HCT116 (cell line): ENCODE measurements around the gene MRTFB.

Source experiments
- CEBPB ChIP-seq: IDR thresholded peaks from 2 replicates; pipeline ENCODE4 v1.6.1; 2012; ENCODE audit warnings: low read depth
- CTCF ChIP-seq, 3 experiments: fragments of 200-600 bp in 1 of 3; sonication (generic) in 1 of 3; IDR thresholded peaks in 2 of 3; conservative IDR thresholded peaks in 1 of 3; 2 replicates each; pipeline ENCODE4 v1.5.1; 2012 to 2017; ENCODE audit warnings: low read depth in 2 of 3, low read length in 2 of 3, antibody characterized with exemption in 1 of 3, borderline replicate concordance in 1 of 3, control low read depth in 1 of 3, mild to moderate bottlenecking in 1 of 3, mixed read lengths in 1 of 3, mixed run types in 1 of 3, moderate library complexity in 1 of 3; ENCODE audit not compliant: insufficient read depth in 1 of 3
- EGR1 ChIP-seq: IDR thresholded peaks from 2 replicates; pipeline ENCODE4 v1.6.1; 2012; ENCODE audit warnings: low read depth
- EZH2 ChIP-seq: fragments of 200-600 bp; sonication (generic); IDR thresholded peaks from 2 replicates; pipeline ENCODE4 v1.6.1; 2017; ENCODE audit warnings: antibody characterized with exemption, mixed run types
- EZH2phosphoT487 ChIP-seq: fragments of 200-600 bp; IDR thresholded peaks from 2 replicates; pipeline ENCODE4 v1.6.1; 2018; ENCODE audit warnings: antibody characterized with exemption, borderline replicate concordance
- JUND ChIP-seq: IDR thresholded peaks from 2 replicates; pipeline ENCODE4 v1.6.1; 2012
- MAX ChIP-seq: IDR thresholded peaks from 2 replicates; pipeline ENCODE4 v1.6.1; 2012
- POLR2A ChIP-seq: IDR thresholded peaks from 2 replicates; pipeline ENCODE4 v1.7.0; 2011; ENCODE audit warnings: borderline replicate concordance; ENCODE audit not compliant: insufficient read depth, insufficient read length; ENCODE audit errors: extremely low read depth
- POLR2AphosphoS5 ChIP-seq: IDR thresholded peaks from 2 replicates; pipeline ENCODE4 v1.6.1; 2011; ENCODE audit warnings: mild to moderate bottlenecking, low read depth, low read length, moderate library complexity
- RAD21 ChIP-seq: IDR thresholded peaks from 2 replicates; pipeline ENCODE4 v1.6.1; 2012; ENCODE audit warnings: low read depth, mild to moderate bottlenecking
- REST ChIP-seq: IDR thresholded peaks from 2 replicates; pipeline ENCODE4 v1.6.1; 2012; ENCODE audit warnings: low read depth
- YY1 ChIP-seq: IDR thresholded peaks from 2 replicates; pipeline ENCODE4 v1.6.1; 2011; ENCODE audit warnings: low read length, low read depth, moderate library complexity, mild to moderate bottlenecking; ENCODE audit not compliant: insufficient replicate concordance; ENCODE audit errors: extremely low read depth
- ZBTB33 ChIP-seq: IDR thresholded peaks from 2 replicates; pipeline ENCODE4 v1.6.1; 2011; ENCODE audit warnings: mild to moderate bottlenecking, low read length, moderate library complexity; ENCODE audit not compliant: insufficient replicate concordance; ENCODE audit errors: extremely low read depth
- ZFX ChIP-seq: fragments of 450-650 bp; IDR thresholded peaks from 2 replicates; pipeline ENCODE4 v1.6.1; 2017

- TF ChIP-seq CTCF (IDR thresholded peaks at IDR 0.05 in 2 of 3, conservative IDR thresholded peaks at IDR 0.05 in 1 of 3; ENCODE audit: borderline replicate concordance in 1 of 3, insufficient read depth in 1 of 3, low read depth in 2 of 3, low read length in 2 of 3) (no peak), POLR2AphosphoS5 (no peak), JUND (no peak), ZBTB33 (no peak), EZH2 (no peak), ZFX (no peak), EZH2phosphoT487 (no peak), RAD21 (no peak), CEBPB (no peak), REST (no peak), MAX (no peak), YY1 (no peak), EGR1 (no peak), POLR2A (no peak)
Measured at GRCh38 chr16:14251419-14251818, 180.3 kb downstream of the MRTFB start.
